Stimulated activated CD4-positive, alpha-beta T cell treated with anti-CD3 and anti-CD28 coated beads, TNF-alpha, amount 100 ng/mL, for 48 hours (primary cell): ENCODE measurements around the gene DISP3.

Experiments
- DNase-seq, 3 donors: peaks; one replicate each; pipeline ENCODE4 v3.0.0-alpha.2; 2020; ENCODE audit warnings: low read depth in 3 of 3

DISP3 gene

GRCh38 chr1:11486231-11487009 lies 7.5 kb downstream of the DISP3 start:
- no peak for DNase-seq

- DNase-seq = no peak
These were observed 8.3 kb downstream of the DISP3 start for GRCh38 chr1:11487196-11487751.

GRCh38 chr1:11488201-11488770 lies 9.3 kb downstream of the DISP3 start:
- no peak for DNase-seq

GRCh38 chr1:11488966-11489625 lies 10.1 kb downstream of the DISP3 start:
- no peak for DNase-seq

GRCh38 chr1:11492235-11492634 lies 13.3 kb downstream of the DISP3 start:
- no peak for DNase-seq

GRCh38 chr1:11493972-11494655 lies 15.2 kb downstream of the DISP3 start:
- DNase-seq = no peak

- no peak for DNase-seq
These were observed 15.8 kb downstream of the DISP3 start for GRCh38 chr1:11494771-11495170.

GRCh38 chr1:11495579-11495978 lies 16.6 kb downstream of the DISP3 start:
- DNase-seq = no peak

- DNase-seq = no peak
These were observed 17.7 kb downstream of the DISP3 start for GRCh38 chr1:11496551-11497080.

GRCh38 chr1:11498956-11499594 lies 20.1 kb downstream of the DISP3 start:
- DNase-seq = no peak

GRCh38 chr1:11499601-11500331 lies 20.8 kb downstream of the DISP3 start:
- no peak for DNase-seq

- DNase-seq = no peak
These were observed 21.9 kb downstream of the DISP3 start for GRCh38 chr1:11500881-11501280.

- DNase-seq = no peak
These were observed 22.5 kb downstream of the DISP3 start for GRCh38 chr1:11501491-11501897.

- DNase-seq = no peak
These were observed 23.0 kb downstream of the DISP3 start for GRCh38 chr1:11501906-11502485.

- DNase-seq = no peak
These were observed 23.6 kb downstream of the DISP3 start for GRCh38 chr1:11502516-11502915.

- no peak for DNase-seq
These were observed 25.6 kb downstream of the DISP3 start for GRCh38 chr1:11504599-11504998.

- no peak for DNase-seq
These were observed 26.9 kb downstream of the DISP3 start for GRCh38 chr1:11505591-11506538.

GRCh38 chr1:11507309-11507708 lies 28.4 kb downstream of the DISP3 start:
- no peak for DNase-seq

- DNase-seq = no peak
These were observed 34.7 kb downstream of the DISP3 start for GRCh38 chr1:11513681-11514080.
